GOT3 (cell line): ENCODE results near the gene HES5.

Experiments used
- DNase-seq: peaks from one replicate; lab custom pipeline; 2025; ENCODE audit warnings: mixed read lengths; lab: John Stamatoyannopoulos, UW

HES5 gene

GRCh38 chr1:2546515-2547209 is 16.6 kb upstream of the HES5 start:
- no peak for DNase-seq

GRCh38 chr1:2545754-2546514 is 15.9 kb upstream of the HES5 start:
- no peak for DNase-seq

- DNase-seq = no peak
Observed at GRCh38 chr1:2544875-2545640, 15.0 kb upstream of the HES5 start.

GRCh38 chr1:2544093-2544874 is 14.2 kb upstream of the HES5 start:
- no peak for DNase-seq

- no peak for DNase-seq
Observed at GRCh38 chr1:2543543-2544092, 13.6 kb upstream of the HES5 start.

GRCh38 chr1:2542246-2542915 is 12.3 kb upstream of the HES5 start:
- no peak for DNase-seq

- no peak for DNase-seq
Observed at GRCh38 chr1:2541619-2542245, 11.7 kb upstream of the HES5 start.

- no peak for DNase-seq
Observed at GRCh38 chr1:2540816-2541492, 10.9 kb upstream of the HES5 start.

GRCh38 chr1:2539312-2539907 is 9.3 kb upstream of the HES5 start:
- DNase-seq = no peak

- DNase-seq = no peak
Observed at GRCh38 chr1:2538872-2539271, 8.8 kb upstream of the HES5 start.

- no peak for DNase-seq
Observed at GRCh38 chr1:2538376-2538775, 8.3 kb upstream of the HES5 start.

GRCh38 chr1:2537784-2538115 is 7.7 kb upstream of the HES5 start:
- DNase-seq = no peak

GRCh38 chr1:2535981-2536380 is 5.9 kb upstream of the HES5 start:
- DNase-seq = no peak

- DNase-seq = no peak
Observed at GRCh38 chr1:2535455-2535854, 5.4 kb upstream of the HES5 start.

- no peak for DNase-seq
Observed at GRCh38 chr1:2534687-2535441, 4.8 kb upstream of the HES5 start.

GRCh38 chr1:2534315-2534686 is 4.2 kb upstream of the HES5 start:
- DNase-seq = no peak

GRCh38 chr1:2533365-2533764 is 3.3 kb upstream of the HES5 start:
- DNase-seq = no peak

GRCh38 chr1:2532485-2533160 is 2.6 kb upstream of the HES5 start:
- DNase-seq = no peak
